ENCODE measurements around the gene SYNCRIP.

The SYNCRIP gene

GRCh38 chr6:85676086-85676729 lies 33.5 kb upstream of the SYNCRIP start:
- peaks cover 23% of the 10 kb centered on the region for H3K4me1 ChIP-seq (ENCODE audit: insufficient read depth, low read length)
- no peaks in the 10 kb centered on the region for H3K27me3 ChIP-seq (ENCODE audit: insufficient read depth, low read length)
- peak overlapping the region; percentile 85 for H3K4me3 ChIP-seq (ENCODE audit: low read length)
- no peak overlapping the region for H2AFZ ChIP-seq (ENCODE audit: low read depth, low read length)
- H3K36me3 ChIP-seq (ENCODE audit: insufficient read depth, low read length): peaks cover 18% of the 10 kb centered on the region
- H3K9me3 ChIP-seq (ENCODE audit: low read length): no peaks in the 10 kb centered on the region

GRCh38 chr6:85675030-85675819 lies 32.5 kb upstream of the SYNCRIP start:
- no peak overlapping the region for H2AFZ ChIP-seq (ENCODE audit: low read depth, low read length)
- no peaks in the 10 kb centered on the region for H3K9me3 ChIP-seq (ENCODE audit: low read length)
- H3K4me3 ChIP-seq (ENCODE audit: low read length): peak overlapping the region; percentile 85
- H3K27me3 ChIP-seq (ENCODE audit: insufficient read depth, low read length): no peaks in the 10 kb centered on the region
- H3K36me3 ChIP-seq (ENCODE audit: insufficient read depth, low read length): peaks cover 18% of the 10 kb centered on the region
- H3K4me1 ChIP-seq (ENCODE audit: insufficient read depth, low read length): peaks cover 23% of the 10 kb centered on the region

- H2AFZ ChIP-seq (ENCODE audit: low read depth, low read length): no peak overlapping the region
- H3K36me3 ChIP-seq (ENCODE audit: insufficient read depth, low read length): peaks cover 18% of the 10 kb centered on the region
- no peaks in the 10 kb centered on the region for H3K9me3 ChIP-seq (ENCODE audit: low read length)
- H3K4me3 ChIP-seq (ENCODE audit: low read length): no peak overlapping the region
- H3K27me3 ChIP-seq (ENCODE audit: insufficient read depth, low read length): no peaks in the 10 kb centered on the region
- H3K4me1 ChIP-seq (ENCODE audit: insufficient read depth, low read length): peaks cover 19% of the 10 kb centered on the region
Measured at GRCh38 chr6:85674604-85675003, 31.9 kb upstream of the SYNCRIP start.

- no peak overlapping the region for H3K4me3 ChIP-seq (ENCODE audit: low read length)
- peaks cover 15% of the 10 kb centered on the region for H3K4me1 ChIP-seq (ENCODE audit: insufficient read depth, low read length)
- H3K36me3 ChIP-seq (ENCODE audit: insufficient read depth, low read length): peaks cover 18% of the 10 kb centered on the region
Measured at GRCh38 chr6:85673198-85674139, 30.8 kb upstream of the SYNCRIP start.

GRCh38 chr6:85672623-85673022 lies 29.9 kb upstream of the SYNCRIP start:
- Histone ChIP-seq H3K9me3 (ENCODE audit: low read length) (no peaks in the 10 kb centered on the region), H2AFZ (ENCODE audit: low read depth, low read length) (no peak overlapping the region), H3K27me3 (ENCODE audit: insufficient read depth, low read length) (no peaks in the 10 kb centered on the region), H3K36me3 (ENCODE audit: insufficient read depth, low read length) (peaks cover 18% of the 10 kb centered on the region), H3K4me1 (ENCODE audit: insufficient read depth, low read length) (peaks cover 15% of the 10 kb centered on the region), H3K4me3 (ENCODE audit: low read length) (no peak overlapping the region)

More at GRCh38 chr6:85673198-85674139, 30.8 kb upstream of the SYNCRIP start:
- H2AFZ ChIP-seq (ENCODE audit: low read depth, low read length): no peak overlapping the region
- H3K9me3 ChIP-seq (ENCODE audit: low read length): no peaks in the 10 kb centered on the region
- H3K27me3 ChIP-seq (ENCODE audit: insufficient read depth, low read length): no peaks in the 10 kb centered on the region

GRCh38 chr6:85672050-85672449 lies 29.4 kb upstream of the SYNCRIP start:
- Histone ChIP-seq H3K9me3 (ENCODE audit: low read length) (no peaks in the 10 kb centered on the region), H3K4me3 (ENCODE audit: low read length) (no peak overlapping the region), H3K4me1 (ENCODE audit: insufficient read depth, low read length) (peaks cover 15% of the 10 kb centered on the region), H3K27me3 (ENCODE audit: insufficient read depth, low read length) (no peaks in the 10 kb centered on the region), H2AFZ (ENCODE audit: low read depth, low read length) (no peak overlapping the region), H3K36me3 (ENCODE audit: insufficient read depth, low read length) (peaks cover 18% of the 10 kb centered on the region)

- Histone ChIP-seq H3K9me3 (ENCODE audit: low read length) (no peaks in the 10 kb centered on the region), H2AFZ (ENCODE audit: low read depth, low read length) (no peak overlapping the region), H3K27me3 (ENCODE audit: insufficient read depth, low read length) (no peaks in the 10 kb centered on the region), H3K4me3 (ENCODE audit: low read length) (no peak overlapping the region), H3K4me1 (ENCODE audit: insufficient read depth, low read length) (peaks cover 4% of the 10 kb centered on the region), H3K36me3 (ENCODE audit: insufficient read depth, low read length) (peaks cover 10% of the 10 kb centered on the region)
Measured at GRCh38 chr6:85670573-85670972, 27.9 kb upstream of the SYNCRIP start.

- H3K27me3 ChIP-seq (ENCODE audit: insufficient read depth, low read length): no peaks in the 10 kb centered on the region
- H3K4me3 ChIP-seq (ENCODE audit: low read length): no peak overlapping the region
- no peaks in the 10 kb centered on the region for H3K9me3 ChIP-seq (ENCODE audit: low read length)
- H2AFZ ChIP-seq (ENCODE audit: low read depth, low read length): no peak overlapping the region
- H3K36me3 ChIP-seq (ENCODE audit: insufficient read depth, low read length): peaks cover 7% of the 10 kb centered on the region
- no peaks in the 10 kb centered on the region for H3K4me1 ChIP-seq (ENCODE audit: insufficient read depth, low read length)
Measured at GRCh38 chr6:85669735-85670194, 27.1 kb upstream of the SYNCRIP start.

- H2AFZ ChIP-seq (ENCODE audit: low read depth, low read length): no peak overlapping the region
- no peaks in the 10 kb centered on the region for H3K27me3 ChIP-seq (ENCODE audit: insufficient read depth, low read length)
- H3K4me1 ChIP-seq (ENCODE audit: insufficient read depth, low read length): no peaks in the 10 kb centered on the region
- no peak overlapping the region for H3K4me3 ChIP-seq (ENCODE audit: low read length)
- H3K36me3 ChIP-seq (ENCODE audit: insufficient read depth, low read length): peaks cover 7% of the 10 kb centered on the region
- no peaks in the 10 kb centered on the region for H3K9me3 ChIP-seq (ENCODE audit: low read length)
Measured at GRCh38 chr6:85662251-85662650, 19.6 kb upstream of the SYNCRIP start.

GRCh38 chr6:85660181-85660611 lies 17.5 kb upstream of the SYNCRIP start:
- no peaks in the 10 kb centered on the region for H3K4me1 ChIP-seq (ENCODE audit: insufficient read depth, low read length)
- peaks cover 1% of the 10 kb centered on the region for H3K36me3 ChIP-seq (ENCODE audit: insufficient read depth, low read length)
- H3K4me3 ChIP-seq (ENCODE audit: low read length): no peak overlapping the region
- no peaks in the 10 kb centered on the region for H3K9me3 ChIP-seq (ENCODE audit: low read length)
- no peaks in the 10 kb centered on the region for H3K27me3 ChIP-seq (ENCODE audit: insufficient read depth, low read length)
- no peak overlapping the region for H2AFZ ChIP-seq (ENCODE audit: low read depth, low read length)

- no peak overlapping the region for H2AFZ ChIP-seq (ENCODE audit: low read depth, low read length)
Measured at GRCh38 chr6:85650606-85651005, 7.9 kb upstream of the SYNCRIP start.

GRCh38 chr6:85644279-85644762 lies 1.6 kb upstream of the SYNCRIP start:
- peaks cover 19% of the 10 kb centered on the region for H3K36me3 ChIP-seq (ENCODE audit: insufficient read depth, low read length)
- H2AFZ ChIP-seq (ENCODE audit: low read depth, low read length): peak overlapping the region; percentile 89
- peaks cover 19% of the 10 kb centered on the region for H3K4me1 ChIP-seq (ENCODE audit: insufficient read depth, low read length)
- no peaks in the 10 kb centered on the region for H3K9me3 ChIP-seq (ENCODE audit: low read length)
- H3K4me3 ChIP-seq (ENCODE audit: low read length): peak overlapping the region; percentile 51
- no peaks in the 10 kb centered on the region for H3K27me3 ChIP-seq (ENCODE audit: insufficient read depth, low read length)

More at GRCh38 chr6:85650606-85651005, 7.9 kb upstream of the SYNCRIP start:
- Histone ChIP-seq H3K27me3 (ENCODE audit: insufficient read depth, low read length) (no peaks in the 10 kb centered on the region), H3K36me3 (ENCODE audit: insufficient read depth, low read length) (no peaks in the 10 kb centered on the region), H3K4me1 (ENCODE audit: insufficient read depth, low read length) (no peaks in the 10 kb centered on the region), H3K9me3 (ENCODE audit: low read length) (no peaks in the 10 kb centered on the region), H3K4me3 (ENCODE audit: low read length) (no peak overlapping the region)

Measured in neuron (in vitro differentiated cells).